Fibroblast of villous mesenchyme (primary cell): Measurements from ENCODE around the gene SLC26A11. TPM values are rescaled to one million over a fixed set of nuclear protein-coding genes. Genes with fewer than 3 reads are reported as not detected.

Experiments
- DNase-seq: peaks from one replicate; pipeline ENCODE4 v3.0.0-alpha.2; 2010; ENCODE audit warnings: low read depth
- H3K4me3 ChIP-seq: 2 replicates; pipeline ENCODE4 v1.5.1; 2011; ENCODE audit warnings: low read depth, mild to moderate bottlenecking, low read length
- total RNA-seq: library from RNA; depleted of rRNA; stranded (reverse); fragments of >200 nt; gene quantifications from 2 replicates; pipeline ENCODE4 v1.2.3, GENCODE V29; 2012
- TF ChIP-seq, protein P1 (sequence below): IDR thresholded peaks from 2 replicates; pipeline ENCODE4 v1.5.1; 2012; ENCODE audit warnings: low read depth, mild to moderate bottlenecking, low read length; ENCODE audit not compliant: insufficient read depth

SLC26A11 gene
- total RNA-seq, 1 donor: 12.5 TPM

DNA sequence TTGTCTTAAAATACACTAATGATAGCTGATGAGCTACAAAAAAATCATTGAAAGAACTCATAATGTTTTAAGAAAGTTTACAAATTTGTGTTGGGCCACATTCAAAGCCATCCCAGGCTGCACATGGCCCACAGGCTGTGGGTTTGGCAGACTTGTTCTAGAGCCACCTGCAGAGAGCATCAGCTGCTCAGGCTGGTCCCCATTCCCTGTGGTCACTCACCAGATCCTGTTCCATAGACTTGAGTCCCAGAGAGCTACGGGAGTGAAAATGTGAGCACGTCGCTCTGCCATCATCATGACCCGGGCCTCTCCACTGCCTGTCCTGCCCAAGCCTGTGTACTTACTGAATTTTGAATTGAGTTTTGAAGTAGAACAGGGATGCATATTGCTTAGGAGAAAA lies 6.9 kb downstream of the SLC26A11 start:
- no peak for DNase-seq
- TF ChIP-seq, protein P1, sequence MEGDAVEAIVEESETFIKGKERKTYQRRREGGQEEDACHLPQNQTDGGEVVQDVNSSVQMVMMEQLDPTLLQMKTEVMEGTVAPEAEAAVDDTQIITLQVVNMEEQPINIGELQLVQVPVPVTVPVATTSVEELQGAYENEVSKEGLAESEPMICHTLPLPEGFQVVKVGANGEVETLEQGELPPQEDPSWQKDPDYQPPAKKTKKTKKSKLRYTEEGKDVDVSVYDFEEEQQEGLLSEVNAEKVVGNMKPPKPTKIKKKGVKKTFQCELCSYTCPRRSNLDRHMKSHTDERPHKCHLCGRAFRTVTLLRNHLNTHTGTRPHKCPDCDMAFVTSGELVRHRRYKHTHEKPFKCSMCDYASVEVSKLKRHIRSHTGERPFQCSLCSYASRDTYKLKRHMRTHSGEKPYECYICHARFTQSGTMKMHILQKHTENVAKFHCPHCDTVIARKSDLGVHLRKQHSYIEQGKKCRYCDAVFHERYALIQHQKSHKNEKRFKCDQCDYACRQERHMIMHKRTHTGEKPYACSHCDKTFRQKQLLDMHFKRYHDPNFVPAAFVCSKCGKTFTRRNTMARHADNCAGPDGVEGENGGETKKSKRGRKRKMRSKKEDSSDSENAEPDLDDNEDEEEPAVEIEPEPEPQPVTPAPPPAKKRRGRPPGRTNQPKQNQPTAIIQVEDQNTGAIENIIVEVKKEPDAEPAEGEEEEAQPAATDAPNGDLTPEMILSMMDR: no peak
- H3K4me3 ChIP-seq: no peak overlapping the region

DNA sequence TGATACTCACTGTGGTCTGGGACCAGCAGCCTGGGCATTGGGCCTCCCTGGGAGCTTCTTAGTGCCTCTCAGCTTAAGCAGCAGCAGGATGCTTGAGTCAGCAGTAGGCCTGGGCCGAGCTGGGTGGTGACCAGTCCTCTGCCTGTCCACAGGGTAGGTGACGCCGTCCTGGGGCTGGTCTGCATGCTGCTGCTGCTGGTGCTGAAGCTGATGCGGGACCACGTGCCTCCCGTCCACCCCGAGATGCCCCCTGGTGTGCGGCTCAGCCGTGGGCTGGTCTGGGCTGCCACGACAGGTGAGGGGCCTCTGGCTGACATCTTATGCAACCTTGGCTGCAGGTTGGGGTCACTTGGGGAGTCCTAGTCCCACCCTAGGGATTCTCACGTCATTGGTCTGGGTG lies 7.4 kb downstream of the SLC26A11 start:
- no peak for DNase-seq
- no peak overlapping the region for H3K4me3 ChIP-seq
- TF ChIP-seq, protein P1: no peak

DNA sequence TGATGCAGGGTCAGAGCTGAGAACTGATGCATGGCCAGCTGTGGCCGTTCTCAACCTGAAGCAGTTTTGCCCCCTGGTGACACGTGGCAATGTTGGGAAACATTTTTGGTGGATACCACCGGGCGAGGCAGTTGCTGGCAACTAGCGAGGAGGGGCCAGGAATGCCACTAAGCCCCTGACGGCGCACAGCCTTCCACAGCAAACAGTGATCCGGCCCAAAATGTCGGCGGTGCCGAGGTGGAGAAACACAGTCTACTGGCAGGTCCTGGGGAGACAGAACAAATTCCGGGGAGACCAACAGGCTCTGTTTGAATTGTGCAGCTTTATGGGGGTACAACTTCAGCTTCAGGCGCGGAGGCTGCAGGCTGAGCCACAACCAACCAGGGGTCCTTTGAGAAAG lies 8.2 kb downstream of the SLC26A11 start:
- TF ChIP-seq, protein P1: no peak
- DNase-seq: no peak
- no peak overlapping the region for H3K4me3 ChIP-seq

DNA sequence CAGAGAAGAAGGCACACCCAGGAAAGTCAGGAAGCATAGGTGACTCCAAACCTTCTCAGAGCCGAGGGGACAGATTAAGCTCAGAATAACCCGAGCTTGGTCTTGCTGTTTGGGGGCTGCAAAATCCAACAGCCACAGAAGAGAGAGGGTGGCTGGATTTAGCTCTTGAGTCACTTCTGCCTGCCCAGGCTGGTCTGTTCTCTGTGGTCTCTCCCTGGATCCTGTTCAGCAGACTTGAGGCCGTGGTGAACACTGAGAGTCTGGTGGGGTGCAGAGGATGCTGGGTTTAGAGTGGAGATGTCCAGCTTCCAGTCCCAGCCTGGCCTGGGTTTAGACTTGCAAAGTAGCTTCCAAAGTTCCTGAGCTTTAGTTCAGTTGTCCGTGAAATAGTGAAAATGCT lies 8.8 kb downstream of the SLC26A11 start:
- DNase-seq: no peak
- TF ChIP-seq, protein P1: no peak
- no peak overlapping the region for H3K4me3 ChIP-seq

DNA sequence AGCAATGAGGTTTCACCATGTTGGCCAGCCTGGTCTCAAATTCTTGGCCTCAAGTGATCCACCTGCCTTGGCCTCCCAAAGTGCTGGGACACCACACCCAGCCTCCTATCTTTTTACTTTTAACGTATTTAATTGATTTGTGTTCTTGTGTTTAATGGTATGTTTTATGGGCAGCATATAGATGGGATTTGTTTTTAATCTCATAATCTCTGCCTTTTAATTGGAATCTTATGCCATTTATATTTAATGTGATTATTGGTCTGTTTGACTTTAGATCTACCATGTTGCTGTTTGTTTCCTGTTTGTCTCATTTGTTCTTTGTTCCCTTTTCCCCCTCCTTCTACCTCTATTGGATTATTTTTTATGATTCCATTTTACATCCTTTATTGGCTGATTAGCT lies 12.2 kb downstream of the SLC26A11 start:
- TF ChIP-seq, protein P1: no peak
- H3K4me3 ChIP-seq: no peak overlapping the region

DNA sequence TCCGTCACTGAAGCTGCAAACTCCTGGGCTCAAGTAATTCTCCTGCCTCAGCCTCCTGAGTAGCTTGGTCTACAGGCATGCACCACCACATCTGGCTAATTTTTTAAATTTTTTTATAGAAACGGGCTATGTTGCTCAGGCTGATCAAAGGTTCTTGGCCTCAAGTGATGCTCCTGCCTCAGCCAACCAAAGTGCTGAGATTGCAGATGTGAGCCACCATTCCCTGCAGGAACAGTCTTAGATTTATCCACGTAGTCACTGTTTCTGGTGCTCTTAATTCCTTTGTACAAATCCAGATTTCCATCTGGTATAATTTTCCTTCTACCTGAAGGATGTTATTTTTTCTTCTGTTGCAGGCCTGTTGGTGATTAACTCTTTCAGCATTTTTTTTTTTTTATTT lies 13.0 kb downstream of the SLC26A11 start:
- no peak overlapping the region for H3K4me3 ChIP-seq
- TF ChIP-seq, protein P1: no peak
- no peak for DNase-seq

More for the DNA sequence above, 12.2 kb downstream of the SLC26A11 start:
- no peak for DNase-seq

DNA sequence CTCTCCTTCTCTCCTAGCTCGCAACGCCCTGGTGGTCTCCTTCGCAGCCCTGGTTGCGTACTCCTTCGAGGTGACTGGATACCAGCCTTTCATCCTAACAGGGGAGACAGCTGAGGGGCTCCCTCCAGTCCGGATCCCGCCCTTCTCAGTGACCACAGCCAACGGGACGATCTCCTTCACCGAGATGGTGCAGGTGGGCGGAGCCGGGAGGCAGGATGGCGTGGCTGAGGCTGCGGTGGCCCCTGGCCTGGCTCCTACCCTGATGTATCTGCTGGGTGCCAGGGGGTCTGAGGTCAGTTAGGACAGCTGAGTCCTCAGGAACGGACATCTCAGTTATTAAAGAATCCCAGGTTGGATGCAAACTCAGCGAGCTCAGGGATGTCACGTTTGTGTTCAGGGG lies 16.7 kb downstream of the SLC26A11 start:
- TF ChIP-seq, protein P1: no peak
- H3K4me3 ChIP-seq: no peak overlapping the region
- no peak for DNase-seq
